GM19372 (cell line): ENCODE measurements around the gene NCOA7.
"Not testable (repeated sequence)": the region's sequence is repeated elsewhere in the genome, so short reads cannot be mapped to it uniquely, and the experiment has no call there.

ENCODE experiments used
- ATAC-seq: cut with Tn5 transposase; IDR thresholded peaks from one replicate; pipeline ENCODE4 v1.9.1; 2021; ENCODE audit warnings: mild to moderate bottlenecking, low read depth, moderate library complexity; ENCODE audit not compliant: unreplicated experiment

The NCOA7 gene

GRCh38 chr6:125753937-125754259 is 36.9 kb upstream of the NCOA7 start:
- no peak for ATAC-seq

GRCh38 chr6:125754566-125754965 is 36.2 kb upstream of the NCOA7 start:
- ATAC-seq: no peak

- ATAC-seq: no peak
These were observed 31.4 kb upstream of the NCOA7 start for GRCh38 chr6:125759184-125759902.

- no peak for ATAC-seq
These were observed 30.8 kb upstream of the NCOA7 start for GRCh38 chr6:125759959-125760457.

- no peak for ATAC-seq
These were observed 26.6 kb upstream of the NCOA7 start for GRCh38 chr6:125764121-125764671.

- ATAC-seq: no peak
These were observed 24.8 kb upstream of the NCOA7 start for GRCh38 chr6:125765944-125766343.

GRCh38 chr6:125766641-125767040 is 24.1 kb upstream of the NCOA7 start:
- ATAC-seq: no peak

- ATAC-seq: no peak
These were observed 21.5 kb upstream of the NCOA7 start for GRCh38 chr6:125769147-125769783.

GRCh38 chr6:125773387-125774341 is 17.1 kb upstream of the NCOA7 start:
- no peak for ATAC-seq

GRCh38 chr6:125776107-125776826 is 14.5 kb upstream of the NCOA7 start:
- not testable (repeated sequence) for ATAC-seq

- ATAC-seq: peak; percentile 78
These were observed 10.7 kb upstream of the NCOA7 start for GRCh38 chr6:125779924-125780539.

- ATAC-seq: peak; percentile 72
These were observed 10.0 kb upstream of the NCOA7 start for GRCh38 chr6:125780540-125781313.

GRCh38 chr6:125781314-125781868 is 9.4 kb upstream of the NCOA7 start:
- peak; percentile 38 for ATAC-seq

GRCh38 chr6:125784365-125784764 is 6.4 kb upstream of the NCOA7 start:
- no peak for ATAC-seq

- ATAC-seq: no peak
These were observed 3.0 kb upstream of the NCOA7 start for GRCh38 chr6:125787791-125788190.

GRCh38 chr6:125789167-125789566 is 1.6 kb upstream of the NCOA7 start:
- ATAC-seq: no peak

- ATAC-seq: peak; percentile 7
These were observed 993 bp upstream of the NCOA7 start for GRCh38 chr6:125789576-125790357.
